Esophagus muscularis mucosa (tissue), 3 donors: Measurements from ENCODE around the gene FMN1.

Experiments
- POLR2A ChIP-seq: fragments of 450-650 bp; IDR thresholded peaks from one replicate; pipeline ENCODE4 v1.6.1; 2017; ENCODE audit warnings: antibody characterized with exemption, moderate library complexity, mild to moderate bottlenecking, low read depth
- TF ChIP-seq, protein P1 (sequence below), 3 experiments: fragments of 200-600 bp in 2 of 3; fragments of 450-650 bp in 1 of 3; sonication (generic) in 2 of 3; IDR thresholded peaks; one replicate each; pipeline ENCODE4 v1.5.1; 2017 to 2019; ENCODE audit warnings: antibody characterized with exemption in 3 of 3, mild to moderate bottlenecking in 2 of 3, moderate library complexity in 1 of 3

DNA sequence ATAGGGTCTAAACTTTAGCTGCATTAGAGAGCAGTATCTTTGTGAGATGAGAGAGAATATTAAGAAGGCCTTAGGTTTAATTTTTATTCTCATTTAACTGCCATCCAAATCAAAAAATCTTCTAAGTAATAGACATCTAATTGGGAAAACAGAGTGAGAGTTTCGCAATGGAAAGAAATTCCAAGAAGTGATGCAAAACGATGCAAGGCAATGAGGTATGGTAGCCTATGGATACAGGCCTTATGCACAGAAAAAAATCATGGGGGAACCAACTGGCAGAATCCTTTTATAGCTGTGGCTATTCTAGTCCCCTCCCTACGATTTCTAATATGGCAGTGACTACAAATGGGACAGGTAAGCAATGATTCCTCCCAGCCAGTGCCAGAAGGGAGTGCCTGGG, 250.8 kb downstream of the FMN1 start:
- TF ChIP-seq, protein P1, sequence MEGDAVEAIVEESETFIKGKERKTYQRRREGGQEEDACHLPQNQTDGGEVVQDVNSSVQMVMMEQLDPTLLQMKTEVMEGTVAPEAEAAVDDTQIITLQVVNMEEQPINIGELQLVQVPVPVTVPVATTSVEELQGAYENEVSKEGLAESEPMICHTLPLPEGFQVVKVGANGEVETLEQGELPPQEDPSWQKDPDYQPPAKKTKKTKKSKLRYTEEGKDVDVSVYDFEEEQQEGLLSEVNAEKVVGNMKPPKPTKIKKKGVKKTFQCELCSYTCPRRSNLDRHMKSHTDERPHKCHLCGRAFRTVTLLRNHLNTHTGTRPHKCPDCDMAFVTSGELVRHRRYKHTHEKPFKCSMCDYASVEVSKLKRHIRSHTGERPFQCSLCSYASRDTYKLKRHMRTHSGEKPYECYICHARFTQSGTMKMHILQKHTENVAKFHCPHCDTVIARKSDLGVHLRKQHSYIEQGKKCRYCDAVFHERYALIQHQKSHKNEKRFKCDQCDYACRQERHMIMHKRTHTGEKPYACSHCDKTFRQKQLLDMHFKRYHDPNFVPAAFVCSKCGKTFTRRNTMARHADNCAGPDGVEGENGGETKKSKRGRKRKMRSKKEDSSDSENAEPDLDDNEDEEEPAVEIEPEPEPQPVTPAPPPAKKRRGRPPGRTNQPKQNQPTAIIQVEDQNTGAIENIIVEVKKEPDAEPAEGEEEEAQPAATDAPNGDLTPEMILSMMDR (IDR thresholded peaks at IDR 0.05) = no peak
- TF ChIP-seq POLR2A = no peak
